ENCODE data around the gene KCNK10.

The KCNK10 gene

DNA sequence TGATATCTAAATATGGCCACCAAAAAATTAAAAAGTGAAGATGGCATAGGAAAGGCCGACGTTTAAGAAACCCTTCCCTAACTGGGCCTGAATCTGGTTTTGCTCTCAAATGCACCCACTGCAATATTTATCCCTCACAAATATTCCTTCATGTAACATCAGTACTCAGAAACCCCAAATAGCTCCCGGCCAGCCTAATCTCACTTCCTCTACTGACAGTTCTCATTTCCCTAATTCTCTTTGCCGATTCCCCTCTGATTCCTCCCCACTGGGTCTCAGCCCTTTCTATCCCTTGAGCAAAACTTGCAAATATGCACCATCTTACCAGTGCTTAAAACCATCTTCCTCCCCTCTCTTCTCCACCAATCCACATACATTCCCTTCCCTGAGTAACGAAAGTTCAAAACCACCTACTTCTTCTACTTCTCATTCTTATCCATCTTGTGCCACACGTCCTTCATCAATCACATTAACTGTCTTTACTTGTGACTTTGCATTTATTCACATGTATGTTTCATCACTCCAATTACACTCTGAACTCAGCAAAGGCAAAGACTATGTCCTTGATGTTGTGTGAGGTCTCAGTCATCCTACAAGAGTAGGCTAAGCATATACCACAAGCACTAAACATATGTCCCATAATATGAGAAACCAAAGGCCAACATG is 23.1 kb downstream of the KCNK10 start:
- TF ChIP-seq EZH2phosphoT487 (IDR thresholded peaks at IDR 0.05; ENCODE audit: borderline replicate concordance, low read length): no peak
- TF ChIP-seq, protein P1, sequence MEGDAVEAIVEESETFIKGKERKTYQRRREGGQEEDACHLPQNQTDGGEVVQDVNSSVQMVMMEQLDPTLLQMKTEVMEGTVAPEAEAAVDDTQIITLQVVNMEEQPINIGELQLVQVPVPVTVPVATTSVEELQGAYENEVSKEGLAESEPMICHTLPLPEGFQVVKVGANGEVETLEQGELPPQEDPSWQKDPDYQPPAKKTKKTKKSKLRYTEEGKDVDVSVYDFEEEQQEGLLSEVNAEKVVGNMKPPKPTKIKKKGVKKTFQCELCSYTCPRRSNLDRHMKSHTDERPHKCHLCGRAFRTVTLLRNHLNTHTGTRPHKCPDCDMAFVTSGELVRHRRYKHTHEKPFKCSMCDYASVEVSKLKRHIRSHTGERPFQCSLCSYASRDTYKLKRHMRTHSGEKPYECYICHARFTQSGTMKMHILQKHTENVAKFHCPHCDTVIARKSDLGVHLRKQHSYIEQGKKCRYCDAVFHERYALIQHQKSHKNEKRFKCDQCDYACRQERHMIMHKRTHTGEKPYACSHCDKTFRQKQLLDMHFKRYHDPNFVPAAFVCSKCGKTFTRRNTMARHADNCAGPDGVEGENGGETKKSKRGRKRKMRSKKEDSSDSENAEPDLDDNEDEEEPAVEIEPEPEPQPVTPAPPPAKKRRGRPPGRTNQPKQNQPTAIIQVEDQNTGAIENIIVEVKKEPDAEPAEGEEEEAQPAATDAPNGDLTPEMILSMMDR (IDR thresholded peaks at IDR 0.05; ENCODE audit: low read depth, low read length, poor library complexity, severe bottlenecking): no peak
- no peaks in the 10 kb centered on the region for H4K20me1 ChIP-seq (ENCODE audit: control insufficient read depth, insufficient read depth, low read depth, low read length)
- H3K27ac ChIP-seq (ENCODE audit: low read depth, low read length): no peak overlapping the region
- H3K79me2 ChIP-seq (ENCODE audit: control insufficient read depth, low read length): no peaks in the 10 kb centered on the region
- H3K9me2 ChIP-seq (replicated peaks; ENCODE audit: control insufficient read depth, low read length): no peaks in the 10 kb centered on the region
- peaks cover 16% of the 10 kb centered on the region for H3K4me1 ChIP-seq (ENCODE audit: control insufficient read depth, low read length)
- no peaks in the 10 kb centered on the region for H3F3A ChIP-seq (ENCODE audit: control insufficient read depth, insufficient read depth)
- H3K27me3 ChIP-seq (ENCODE audit: control insufficient read depth, low read length): no peaks in the 10 kb centered on the region
- no peaks in the 10 kb centered on the region for H3K9me3 ChIP-seq (ENCODE audit: control insufficient read depth, insufficient read depth, low read length)
- H3K36me3 ChIP-seq (ENCODE audit: control insufficient read depth, low read length): no peaks in the 10 kb centered on the region
- peak overlapping the region; percentile 8; the same call in 1 of the 2 replicates for H3K4me2 ChIP-seq (ENCODE audit: low read length)
- H3K4me3 ChIP-seq (ENCODE audit: low read length): no peak overlapping the region

DNA sequence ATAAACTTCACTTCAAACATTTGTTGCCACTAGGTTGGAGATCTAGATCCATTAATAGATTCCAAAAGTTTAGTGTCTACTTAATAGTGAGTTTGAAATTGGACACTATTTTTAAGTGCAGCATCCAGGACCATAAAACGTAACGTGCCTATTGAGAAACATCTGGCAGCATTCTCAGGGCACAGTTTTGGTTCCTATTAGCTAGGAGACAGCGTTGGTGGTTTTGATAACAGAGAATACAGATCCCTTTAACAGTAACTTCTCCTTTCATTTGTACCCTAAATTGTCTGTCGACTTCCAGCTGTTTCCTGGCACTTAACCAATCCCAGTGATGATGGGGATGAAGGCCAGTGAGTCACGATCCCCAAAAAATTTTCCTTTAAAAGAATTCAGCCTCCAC is 25.8 kb downstream of the KCNK10 start:
- Histone ChIP-seq H3K9me2 (replicated peaks; ENCODE audit: control insufficient read depth, low read length) (no peaks in the 10 kb centered on the region), H3K36me3 (ENCODE audit: control insufficient read depth, low read length) (no peaks in the 10 kb centered on the region), H3F3A (ENCODE audit: control insufficient read depth, insufficient read depth) (no peaks in the 10 kb centered on the region), H3K4me3 (ENCODE audit: low read length) (no peak overlapping the region), H3K9me3 (ENCODE audit: control insufficient read depth, insufficient read depth, low read length) (no peaks in the 10 kb centered on the region), H3K79me2 (ENCODE audit: control insufficient read depth, low read length) (no peaks in the 10 kb centered on the region), H3K4me2 (ENCODE audit: low read length) (no peak overlapping the region), H3K27ac (ENCODE audit: low read depth, low read length) (no peak overlapping the region), H4K20me1 (ENCODE audit: control insufficient read depth, insufficient read depth, low read depth, low read length) (no peaks in the 10 kb centered on the region), H3K4me1 (ENCODE audit: control insufficient read depth, low read length) (peaks cover 16% of the 10 kb centered on the region), H3K27me3 (ENCODE audit: control insufficient read depth, low read length) (no peaks in the 10 kb centered on the region)
- TF ChIP-seq, protein P1 (IDR thresholded peaks at IDR 0.05; ENCODE audit: low read depth, low read length, poor library complexity, severe bottlenecking): no peak
- TF ChIP-seq EZH2phosphoT487 (IDR thresholded peaks at IDR 0.05; ENCODE audit: borderline replicate concordance, low read length): no peak

DNA sequence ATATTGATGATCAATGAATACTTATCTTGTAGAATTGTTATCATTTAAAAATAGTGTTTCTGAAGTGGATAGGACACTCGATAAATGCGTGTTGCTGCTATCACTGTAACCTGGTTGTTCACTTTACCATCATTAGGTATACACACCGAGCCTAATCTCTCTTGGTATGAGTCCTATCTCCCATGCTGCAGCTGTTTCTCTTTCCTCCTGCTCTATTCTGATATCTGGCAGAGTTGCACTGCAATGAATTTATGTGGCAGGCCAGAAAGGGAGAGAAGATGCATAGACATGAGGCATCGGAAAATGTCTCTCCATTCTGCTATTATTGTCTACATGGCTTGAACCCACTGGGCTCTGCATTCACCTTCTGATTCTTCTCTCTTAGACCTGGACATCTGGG is 26.7 kb downstream of the KCNK10 start:
- no peak overlapping the region for H3K27ac ChIP-seq (ENCODE audit: low read depth, low read length)
- H3K27me3 ChIP-seq (ENCODE audit: control insufficient read depth, low read length): no peaks in the 10 kb centered on the region
- H3K79me2 ChIP-seq (ENCODE audit: control insufficient read depth, low read length): no peaks in the 10 kb centered on the region
- peaks cover 16% of the 10 kb centered on the region for H3K4me1 ChIP-seq (ENCODE audit: control insufficient read depth, low read length)
- H4K20me1 ChIP-seq (ENCODE audit: control insufficient read depth, insufficient read depth, low read depth, low read length): no peaks in the 10 kb centered on the region
- H3K9me3 ChIP-seq (ENCODE audit: control insufficient read depth, insufficient read depth, low read length): no peaks in the 10 kb centered on the region
- no peak overlapping the region for H3K4me2 ChIP-seq (ENCODE audit: low read length)
- no peaks in the 10 kb centered on the region for H3K36me3 ChIP-seq (ENCODE audit: control insufficient read depth, low read length)
- H3K4me3 ChIP-seq (ENCODE audit: low read length): no peak overlapping the region
- H3K9me2 ChIP-seq (replicated peaks; ENCODE audit: control insufficient read depth, low read length): no peaks in the 10 kb centered on the region
- no peaks in the 10 kb centered on the region for H3F3A ChIP-seq (ENCODE audit: control insufficient read depth, insufficient read depth)
- TF ChIP-seq, protein P1 (IDR thresholded peaks at IDR 0.05; ENCODE audit: low read depth, low read length, poor library complexity, severe bottlenecking): no peak
- TF ChIP-seq EZH2phosphoT487 (IDR thresholded peaks at IDR 0.05; ENCODE audit: borderline replicate concordance, low read length): no peak
